Fibroblast of villous mesenchyme (primary cell): ENCODE data around the gene GPR35. TPM values are rescaled to one million over a fixed set of nuclear protein-coding genes. Genes with fewer than 3 reads are reported as not detected.

Experiments
- DNase-seq: peaks from one replicate; pipeline ENCODE4 v3.0.0-alpha.2; 2010; ENCODE audit warnings: low read depth
- H3K4me3 ChIP-seq: 2 replicates; pipeline ENCODE4 v1.5.1; 2011; ENCODE audit warnings: low read depth, mild to moderate bottlenecking, low read length
- CTCF ChIP-seq: IDR thresholded peaks from 2 replicates; pipeline ENCODE4 v1.5.1; 2012; ENCODE audit warnings: low read depth, mild to moderate bottlenecking, low read length; ENCODE audit not compliant: insufficient read depth
- total RNA-seq: library from RNA; depleted of rRNA; stranded (reverse); fragments of >200 nt; gene quantifications from 2 replicates; pipeline ENCODE4 v1.2.3, GENCODE V29; 2012

Gene GPR35
- total RNA-seq, 1 donor, result 0.43 TPM

GRCh38 chr2:240585101-240585500 is 40.2 kb upstream of the GPR35 start:
- peak overlapping the region; percentile 82 for H3K4me3 ChIP-seq
- no peak for DNase-seq
- no peak for TF ChIP-seq CTCF

- TF ChIP-seq CTCF, result no peak
- H3K4me3 ChIP-seq, result peak overlapping the region; percentile 82
- DNase-seq, result no peak
Measured at GRCh38 chr2:240585681-240586197, 39.5 kb upstream of the GPR35 start.

GRCh38 chr2:240586198-240586918 is 38.9 kb upstream of the GPR35 start, which contains the start of gene CAPN10:
Gene CAPN10, plus strand, starts transcription at chr2:240586734. Its CDS starts 178 bp downstream, at chr2:240586912.
- TF ChIP-seq CTCF, result no peak
- DNase-seq, result peak; percentile 95
- H3K4me3 ChIP-seq, result peak within 1 kb of the TSS; percentile 82

- no peak for TF ChIP-seq CTCF
- H3K4me3 ChIP-seq, result peak overlapping the region; percentile 82
- DNase-seq, result no peak
Measured at GRCh38 chr2:240586919-240587800, 38.1 kb upstream of the GPR35 start.

- no peak for DNase-seq
- peak overlapping the region; percentile 82 for H3K4me3 ChIP-seq
- no peak for TF ChIP-seq CTCF
Measured at GRCh38 chr2:240588006-240588655, 37.1 kb upstream of the GPR35 start.

- no peak overlapping the region for H3K4me3 ChIP-seq
- no peak for DNase-seq
- no peak for TF ChIP-seq CTCF
Measured at GRCh38 chr2:240588669-240589068, 36.6 kb upstream of the GPR35 start.
